GM23338 (cell line): ENCODE data around the gene CLTA.

Experiments
- CREB1 ChIP-seq: fragments of 250-450 bp; sonication (Bioruptor Pico); IDR thresholded peaks from 2 replicates; pipeline ENCODE4 v1.5.0; 2020; ENCODE audit warnings: low read depth, mild to moderate bottlenecking, moderate library complexity
- CTCF ChIP-seq, 2 experiments: fragments of 200-600 bp in 1 of 2; sonication (generic) in 1 of 2; conservative IDR thresholded peaks; 2 replicates each; pipeline versions ENCODE4 v1.5.1 to v1.6.1; 2016 to 2017; ENCODE audit warnings: antibody characterized with exemption in 2 of 2, low read depth in 2 of 2, mild to moderate bottlenecking in 2 of 2, moderate library complexity in 1 of 2
- EZH2 ChIP-seq: fragments of 200-600 bp; sonication (generic); IDR thresholded peaks from one replicate; pipeline ENCODE4 v1.8.0; 2017; ENCODE audit warnings: antibody characterized with exemption, mild to moderate bottlenecking, low read depth; ENCODE audit not compliant: unreplicated experiment
- EZH2phosphoT487 ChIP-seq: fragments of 200-600 bp; sonication (generic); IDR thresholded peaks from one replicate; pipeline ENCODE4 v1.8.1; 2018; ENCODE audit warnings: antibody characterized with exemption; ENCODE audit not compliant: unreplicated experiment
- NANOG ChIP-seq: IDR thresholded peaks from 2 replicates; pipeline ENCODE4 v1.6.1; 2016; ENCODE audit warnings: antibody characterized with exemption, borderline replicate concordance
- POLR2AphosphoS5 ChIP-seq: IDR thresholded peaks from 2 replicates; pipeline ENCODE4 v1.6.1; 2016; ENCODE audit warnings: antibody characterized with exemption, low read depth
- REST ChIP-seq: IDR thresholded peaks from one replicate; pipeline ENCODE4 v1.6.1; 2018; ENCODE audit warnings: antibody characterized with exemption; ENCODE audit not compliant: unreplicated experiment
- STAT1 ChIP-seq: IDR thresholded peaks from one replicate; pipeline ENCODE4 v1.6.1; 2016; ENCODE audit warnings: antibody characterized with exemption; ENCODE audit not compliant: unreplicated experiment

- TF ChIP-seq CTCF (conservative IDR thresholded peaks at IDR 0.05; ENCODE audit: low read depth in 2 of 2) (no peak), REST (no peak), STAT1 (no peak), EZH2 (no peak), EZH2phosphoT487 (no peak), POLR2AphosphoS5 (no peak), NANOG (no peak), CREB1 (CRISPR knock-in tag) (no peak)
These were observed 16.4 kb upstream of the CLTA start for GRCh38 chr9:36174271-36174670.
